GM21390 (cell line): Measurements from ENCODE around the gene CCDC146.
"Not testable (repeated sequence)": the region's sequence is repeated elsewhere in the genome, so short reads cannot be mapped to it uniquely, and the experiment has no call there.

Source experiments
- ATAC-seq: cut with Tn5 transposase; IDR thresholded peaks from one replicate; pipeline ENCODE4 v1.9.1; 2021; ENCODE audit not compliant: unreplicated experiment

The CCDC146 gene

GRCh38 chr7:77197141-77197540 lies 74.7 kb downstream of the CCDC146 start:
- no peak for ATAC-seq

DNA sequence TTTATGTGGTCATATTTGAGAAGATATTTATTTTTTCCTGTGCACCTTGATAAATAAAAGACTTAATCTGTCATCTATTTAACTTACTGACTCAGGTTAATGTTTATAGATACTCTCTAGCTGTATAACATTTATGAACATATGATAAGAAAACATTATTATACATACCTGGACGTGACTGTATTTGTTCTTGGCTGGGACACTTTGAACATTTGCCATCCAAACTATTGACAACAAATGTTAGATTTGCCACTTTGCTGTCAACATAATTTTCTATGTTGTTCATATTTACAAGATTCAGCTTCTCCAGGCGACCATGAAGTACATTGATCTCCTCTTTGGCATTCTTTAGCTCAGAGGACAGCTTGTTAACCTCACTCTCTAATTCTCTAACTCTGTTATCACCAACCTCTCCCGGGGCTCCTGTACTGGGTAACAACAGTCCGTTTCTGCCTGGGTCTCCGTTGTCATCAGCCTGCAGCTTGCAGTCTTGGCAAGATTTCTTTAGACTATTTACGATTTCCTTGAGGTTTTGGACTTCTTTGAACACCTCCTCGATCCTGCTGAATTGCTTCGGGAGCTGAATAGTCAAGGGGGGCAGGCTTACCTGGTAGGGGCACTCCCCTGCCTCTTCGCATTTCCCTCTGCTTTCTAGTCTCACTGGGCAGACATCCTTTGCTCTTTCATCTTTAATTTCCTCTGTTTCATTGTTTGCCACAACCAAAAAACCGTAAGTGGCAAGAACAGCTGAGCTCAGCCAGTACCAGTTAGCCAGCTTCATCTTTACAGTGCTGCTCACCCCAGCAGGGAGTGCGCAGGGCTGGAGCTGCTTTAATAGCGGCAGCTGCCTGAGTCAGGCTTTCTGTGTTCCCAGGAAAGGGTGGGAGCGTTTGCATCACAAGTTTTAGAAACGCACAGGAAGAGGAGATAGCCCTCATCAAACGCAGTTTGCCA lies 76.9 kb downstream of the CCDC146 start, which contains the start of gene FGL2:
Gene FGL2 (minus strand): TSS at position 807 of the 954 bp plus-strand sequence. CDS start 26 bp downstream, at position 781.
- ATAC-seq, result no peak

DNA sequence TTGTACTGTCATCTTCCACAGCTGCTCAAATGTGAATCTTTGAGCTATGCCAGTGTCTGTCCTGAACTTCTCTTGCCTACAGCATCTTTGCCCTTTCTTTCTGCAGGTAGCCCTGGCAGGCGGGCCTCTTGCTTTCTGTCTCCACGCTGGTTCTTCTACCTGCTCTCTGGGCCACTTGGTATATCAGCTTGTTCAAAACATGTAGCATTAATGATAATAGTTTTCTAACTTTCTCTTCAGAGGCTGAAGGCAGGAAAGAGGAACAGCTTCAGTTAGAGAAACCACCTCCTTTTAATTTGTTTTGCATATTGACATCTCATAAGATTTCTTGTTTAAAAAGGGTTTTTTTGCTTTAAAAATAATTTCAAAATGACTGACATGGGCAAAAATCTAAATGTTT lies 78.1 kb downstream of the CCDC146 start:
- ATAC-seq, result no peak

DNA sequence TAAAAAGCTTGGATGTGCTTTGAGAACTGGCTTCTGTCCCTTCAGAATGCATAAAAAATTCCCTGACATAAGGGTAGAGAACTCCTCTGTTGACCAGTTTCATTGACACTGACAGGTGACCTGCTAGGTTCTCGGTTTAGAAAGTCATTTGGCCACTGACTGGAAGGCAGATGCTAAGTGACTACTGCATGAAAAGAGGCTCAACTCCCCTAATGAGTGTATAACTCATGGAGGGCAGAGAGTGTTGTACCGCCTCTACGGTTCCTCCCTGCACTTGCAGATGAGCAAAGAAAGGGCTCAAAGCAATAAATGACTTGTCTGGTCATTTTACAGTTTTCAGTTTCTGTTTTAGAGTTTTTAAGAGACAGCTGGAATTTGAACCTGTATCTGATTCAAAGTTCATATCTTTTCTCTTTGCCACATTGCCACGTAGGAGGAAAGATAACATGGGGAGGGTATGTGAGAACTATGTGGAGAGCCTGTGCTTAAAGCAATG lies 80.1 kb downstream of the CCDC146 start:
- ATAC-seq, result peak; percentile 90

DNA sequence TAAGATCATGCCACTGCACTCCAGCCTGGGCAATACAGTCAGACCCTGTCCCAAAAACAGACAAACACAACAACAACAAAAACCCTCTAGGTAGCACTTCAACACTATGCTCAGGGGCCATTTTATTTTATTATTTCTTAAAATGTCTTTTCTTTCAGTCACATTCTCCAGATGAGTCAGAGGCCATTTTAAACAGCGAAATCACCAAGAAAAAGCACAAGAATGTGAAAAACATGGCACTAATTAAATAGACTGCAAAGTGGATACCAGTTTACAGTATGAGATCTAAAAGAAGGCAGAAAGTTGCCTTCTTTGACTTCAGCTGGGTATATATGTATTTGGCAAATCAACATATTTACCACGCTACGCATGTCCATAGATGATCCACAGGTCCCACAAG lies 83.3 kb downstream of the CCDC146 start:
- no peak for ATAC-seq

DNA sequence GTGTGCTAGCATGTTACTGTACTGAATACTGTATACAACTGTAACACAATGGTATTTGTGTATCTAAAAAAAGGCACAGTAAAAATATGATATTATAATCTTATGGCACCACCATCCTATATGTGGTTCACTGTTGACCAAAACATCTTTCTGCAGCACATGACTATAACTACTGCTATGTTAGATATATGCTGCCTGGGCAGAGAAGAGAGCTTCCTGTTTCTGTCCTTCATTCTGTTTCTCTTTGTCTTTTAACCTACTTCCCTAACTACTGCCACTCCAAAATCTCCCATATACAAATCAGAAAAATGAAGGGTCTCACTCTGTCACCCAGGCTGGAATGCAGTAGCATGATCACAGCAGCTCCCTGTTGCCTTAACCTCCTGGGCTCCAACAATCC lies 86.0 kb downstream of the CCDC146 start:
- ATAC-seq, result no peak

- no peak for ATAC-seq
Measured at GRCh38 chr7:77209479-77210139, 87.2 kb downstream of the CCDC146 start.

DNA sequence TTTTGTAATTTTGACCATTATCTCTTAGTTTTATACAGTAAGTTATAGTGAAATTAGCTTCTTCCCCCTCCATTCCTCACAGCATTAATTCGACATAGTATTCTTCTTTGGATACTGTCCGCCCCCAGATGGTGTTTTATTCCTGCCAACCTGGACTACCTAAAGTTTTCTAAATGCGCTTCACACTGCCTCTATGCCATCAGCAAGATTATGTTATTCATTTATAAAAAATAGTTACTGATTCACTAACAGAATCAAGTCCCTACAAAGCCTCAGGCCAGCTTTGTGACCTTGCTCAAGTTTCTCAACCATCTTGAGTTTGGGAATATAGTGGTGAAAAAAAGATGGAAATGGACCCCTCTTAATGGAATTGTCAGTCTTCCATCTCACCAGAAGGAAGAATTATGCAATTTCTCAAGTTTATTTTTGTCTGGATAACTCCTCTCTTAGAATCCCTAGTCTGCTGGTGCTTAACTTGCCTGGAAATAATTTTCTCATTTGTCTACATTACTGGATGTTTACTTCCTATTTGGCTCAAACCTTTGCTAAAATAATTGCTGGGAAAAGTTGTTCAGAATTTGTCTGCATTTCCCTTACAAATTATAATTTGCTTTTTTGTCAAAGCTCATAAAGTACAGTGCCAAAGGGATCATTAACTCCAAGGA lies 93.9 kb downstream of the CCDC146 start:
- no peak for ATAC-seq

DNA sequence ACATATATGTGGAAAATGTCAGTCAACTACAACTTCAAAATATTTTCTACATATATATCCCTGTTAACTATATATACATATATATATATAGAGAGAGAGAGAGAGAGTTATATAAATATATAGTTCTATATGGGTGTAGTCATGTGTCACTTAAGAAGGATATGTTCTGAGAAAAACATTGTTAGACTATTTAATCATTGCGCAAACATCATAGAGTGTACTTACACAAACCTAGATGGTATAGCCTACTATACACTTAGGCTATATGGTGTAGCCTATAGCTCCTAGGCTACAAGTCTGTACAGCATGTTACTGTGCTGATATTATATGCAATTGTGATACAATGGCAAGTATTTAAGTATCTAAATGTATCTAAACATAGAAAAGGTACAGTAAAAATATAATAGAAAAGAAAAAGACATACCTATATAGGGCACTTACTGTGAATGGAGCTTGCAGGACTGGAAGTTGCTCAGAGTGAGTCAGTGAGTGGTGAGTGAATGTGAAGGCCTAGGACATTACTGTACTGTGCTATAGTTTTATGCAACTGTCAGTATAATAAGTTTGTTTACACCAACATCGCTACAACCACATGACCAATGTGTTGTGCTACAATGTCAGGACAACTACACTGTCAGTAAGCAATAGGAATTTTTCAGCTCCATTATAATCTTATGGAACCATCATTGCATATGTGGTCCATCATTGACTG lies 95.2 kb downstream of the CCDC146 start:
- ATAC-seq, result no peak

DNA sequence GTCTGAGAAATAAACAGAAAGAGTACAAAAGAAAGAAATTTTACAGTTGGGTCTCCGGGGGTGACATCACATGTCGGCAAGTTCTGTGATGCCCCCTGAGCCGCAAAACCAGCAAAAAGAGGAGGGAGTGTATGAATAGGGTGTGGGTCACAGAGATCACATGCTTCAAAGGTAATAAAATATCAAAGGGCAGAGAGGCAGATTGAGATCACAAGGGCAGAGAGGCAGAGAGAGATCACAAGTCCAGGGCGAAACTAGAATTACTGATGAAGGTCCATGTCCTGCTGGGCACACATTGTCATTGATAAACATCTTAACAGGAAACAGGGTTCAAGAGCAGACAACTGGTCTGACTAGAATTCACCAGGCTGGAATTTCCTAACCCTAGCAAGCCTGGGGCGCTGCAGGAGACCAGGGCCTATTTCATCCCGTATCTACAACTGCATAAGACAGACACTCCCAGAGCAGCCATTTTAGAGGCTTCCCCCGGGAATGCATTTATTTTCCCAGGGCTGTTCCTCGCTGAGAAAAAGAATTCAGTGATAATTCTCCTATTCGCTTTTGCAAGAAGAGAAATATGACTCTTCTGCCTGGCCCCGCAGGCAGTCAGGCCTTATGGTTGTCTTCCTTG lies 97.4 kb downstream of the CCDC146 start:
- not testable (repeated sequence) for ATAC-seq

GRCh38 chr7:77222065-77222464 lies 99.7 kb downstream of the CCDC146 start:
- ATAC-seq, result no peak

DNA sequence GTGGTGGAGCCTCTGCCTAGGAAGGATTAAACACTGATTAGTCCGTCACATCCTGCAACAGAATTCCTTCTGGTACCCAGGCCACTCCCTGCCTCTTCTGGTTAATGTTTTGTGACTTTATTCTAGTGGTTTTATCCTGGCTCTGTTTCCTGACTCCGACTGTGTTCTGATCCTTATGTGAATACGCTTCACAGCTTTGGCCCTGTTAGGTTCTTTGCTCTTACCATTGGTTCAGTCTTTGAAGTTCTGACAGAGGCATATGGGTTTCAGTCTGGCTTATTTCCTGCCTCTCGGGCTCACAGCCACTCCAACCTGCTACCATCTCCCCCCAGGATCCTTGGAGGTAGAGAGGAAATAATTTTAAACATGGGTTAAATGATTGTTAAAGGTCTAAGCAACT lies 100.4 kb downstream of the CCDC146 start:
- no peak for ATAC-seq

DNA sequence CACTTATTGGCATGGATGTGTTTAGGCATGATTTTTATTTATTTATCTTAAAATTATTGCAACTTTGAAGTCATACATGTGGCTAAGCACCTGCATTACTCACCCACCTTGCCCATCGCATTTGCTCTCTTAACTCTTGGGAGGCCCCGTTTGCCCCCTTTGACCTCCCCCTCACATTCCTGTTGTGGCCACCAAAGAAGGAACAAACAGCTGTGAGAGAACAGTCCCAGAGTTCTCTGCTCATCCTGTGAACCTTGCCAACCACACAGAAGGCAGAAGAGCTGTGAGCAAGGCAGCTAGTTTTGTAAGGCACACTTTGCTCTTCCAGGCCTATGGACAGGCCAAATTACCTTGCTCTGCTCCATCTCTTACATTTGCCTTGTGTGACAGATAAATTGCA lies 100.8 kb downstream of the CCDC146 start:
- ATAC-seq, result no peak

DNA sequence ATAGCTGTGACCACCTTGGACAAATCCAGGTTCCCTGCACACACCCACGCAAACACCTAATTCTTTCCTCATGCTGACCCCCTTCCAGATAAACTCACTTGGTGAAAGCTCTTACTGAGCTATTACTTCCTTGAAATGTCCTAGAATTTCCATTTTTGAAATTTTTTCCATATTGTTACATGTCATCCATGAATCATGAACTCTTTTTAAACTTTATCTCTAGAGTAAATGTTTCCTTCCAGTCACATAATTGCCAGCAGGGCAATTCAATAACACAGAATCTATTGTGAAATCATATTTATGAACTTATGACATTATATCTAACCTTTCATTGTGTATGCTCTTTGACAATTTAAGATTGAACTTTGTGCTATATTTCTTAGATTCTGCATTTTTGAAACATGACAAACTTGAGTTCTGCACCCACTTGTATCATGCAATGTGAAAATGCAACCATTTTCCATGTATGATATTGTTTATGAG lies 104.0 kb downstream of the CCDC146 start:
- ATAC-seq, result no peak

- ATAC-seq, result not testable (repeated sequence)
Measured at GRCh38 chr7:77228795-77229194, 106.4 kb downstream of the CCDC146 start.

- no peak for ATAC-seq
Measured at GRCh38 chr7:77232467-77232866, 110.1 kb downstream of the CCDC146 start.

DNA sequence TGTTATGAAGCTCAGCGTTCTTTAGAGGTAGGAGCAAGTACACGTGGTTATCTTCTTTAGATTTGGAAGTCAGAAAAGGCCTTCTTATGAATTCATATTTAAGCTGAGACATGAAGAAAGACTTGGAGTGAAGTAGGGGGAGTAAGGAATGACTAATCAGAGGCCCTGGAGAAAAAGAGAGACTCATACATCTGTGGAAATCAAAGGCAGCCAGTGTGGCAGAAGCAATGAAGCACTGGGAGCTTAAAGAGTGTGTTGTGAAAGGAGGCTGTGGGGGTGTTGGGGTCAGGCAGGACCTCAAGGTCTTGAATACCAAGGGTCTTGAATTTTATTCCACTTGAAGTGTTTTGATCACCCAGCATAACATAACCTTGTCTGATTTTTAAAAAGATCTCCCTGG lies 112.9 kb downstream of the CCDC146 start:
- no peak for ATAC-seq

DNA sequence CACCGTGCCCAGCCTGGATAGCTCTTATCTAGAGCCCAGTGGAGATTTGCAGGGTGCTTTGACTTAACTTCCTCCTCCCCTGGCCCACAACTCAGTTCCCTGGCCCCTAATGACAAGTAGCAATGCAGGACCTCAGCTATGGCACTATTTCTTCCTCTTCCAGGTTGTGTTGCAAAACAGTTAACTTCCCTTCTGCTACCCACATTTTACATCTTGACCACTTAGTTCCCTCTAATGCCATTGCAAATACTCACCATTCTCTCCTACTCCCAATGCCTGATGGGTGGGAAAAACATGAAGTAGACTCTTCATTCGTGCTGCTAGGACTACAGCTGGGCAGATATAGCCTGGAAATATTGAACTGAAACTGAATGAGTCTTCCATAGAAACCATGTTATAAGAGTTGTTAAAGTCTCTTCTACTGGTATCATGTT lies 116.3 kb downstream of the CCDC146 start:
- no peak for ATAC-seq

- no peak for ATAC-seq
Measured at GRCh38 chr7:77239471-77239870, 117.1 kb downstream of the CCDC146 start.

DNA sequence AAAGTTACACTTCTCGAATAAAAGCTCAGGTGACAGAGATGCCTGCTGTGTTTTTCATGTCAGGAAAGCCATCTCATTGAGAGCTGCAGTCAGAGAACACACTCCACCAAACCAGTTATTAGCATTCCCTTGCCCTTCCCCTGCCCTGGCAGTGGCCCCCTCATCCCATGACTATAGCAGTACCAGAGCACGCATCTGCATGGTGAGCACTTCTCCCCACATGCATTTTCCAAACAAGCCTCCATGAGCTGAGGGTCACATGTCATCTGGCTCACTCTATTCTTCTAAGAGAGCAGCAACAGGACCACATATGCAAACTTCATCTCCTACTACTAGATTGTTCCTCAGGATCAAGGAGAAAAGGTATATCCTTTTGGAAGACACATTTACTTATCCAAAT lies 119.7 kb downstream of the CCDC146 start:
- no peak for ATAC-seq
